ENCODE measurements around the gene CNTNAP5. TPM values are rescaled to one million over a fixed set of nuclear protein-coding genes. Genes with fewer than 3 reads are reported as not detected.

The CNTNAP5 gene
- total RNA-seq, 1 donor from 2014 or later = not detected

DNA sequence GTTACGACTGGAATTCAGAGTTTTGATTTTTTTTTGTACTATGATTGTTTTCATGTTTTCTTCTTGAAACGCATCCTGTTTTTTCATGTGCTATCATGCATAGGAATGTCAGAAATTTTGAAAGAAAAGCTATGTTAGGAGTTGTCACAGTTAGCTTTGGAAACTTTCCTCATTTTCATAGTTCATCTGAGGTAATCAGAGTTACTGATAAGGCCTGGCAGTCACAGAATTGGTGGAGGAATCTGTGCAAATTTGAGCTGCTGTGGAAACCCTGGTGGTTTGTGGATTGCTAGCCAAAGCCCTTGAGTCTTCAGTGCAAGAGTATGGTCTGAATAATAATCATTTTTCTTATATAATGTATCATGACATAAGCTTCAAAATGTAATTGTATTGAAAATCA, 401.0 kb downstream of the CNTNAP5 start:
- DNase-seq (ENCODE audit: low read depth) = no peak

DNA sequence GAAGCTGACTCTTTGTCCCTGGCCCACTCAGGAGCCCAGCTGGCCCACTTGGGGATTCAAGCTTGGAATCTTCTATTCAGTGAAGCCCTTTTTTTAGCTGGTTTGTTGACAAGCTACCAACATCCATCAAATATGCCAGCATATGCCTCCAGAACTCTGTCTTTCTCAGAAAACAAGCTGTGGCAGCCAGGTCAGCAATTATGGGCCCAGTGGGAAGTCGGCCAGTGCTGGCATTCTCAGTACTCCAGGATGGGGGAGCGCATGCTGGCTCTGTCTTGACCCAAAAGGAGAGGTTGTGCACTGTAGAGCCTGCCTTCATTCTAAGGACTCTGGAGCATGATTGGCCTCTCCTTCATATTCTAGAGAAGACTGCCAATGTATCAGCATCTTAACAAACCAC, 401.5 kb downstream of the CNTNAP5 start:
- no peak for DNase-seq (ENCODE audit: low read depth)

DNA sequence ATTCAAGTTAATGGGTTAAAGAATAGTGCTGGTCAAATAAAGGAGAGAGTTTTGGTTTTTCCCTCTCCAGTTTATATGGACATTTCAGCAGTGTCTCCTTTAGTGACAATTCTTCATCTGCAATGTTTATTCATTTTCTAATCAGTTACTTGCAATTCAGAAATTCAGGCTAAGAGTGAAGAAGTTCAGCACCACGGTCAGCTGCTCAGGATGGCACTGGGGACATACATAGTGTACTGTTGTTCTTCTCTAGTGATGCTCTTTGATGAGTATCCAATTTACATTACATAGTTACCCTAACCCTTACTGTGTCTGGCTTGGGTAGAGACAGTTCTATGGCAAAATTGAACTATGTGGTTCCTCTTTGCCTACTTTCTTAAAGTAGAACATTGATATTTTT, 412.7 kb downstream of the CNTNAP5 start:
- DNase-seq (ENCODE audit: low read depth) = no peak

DNA sequence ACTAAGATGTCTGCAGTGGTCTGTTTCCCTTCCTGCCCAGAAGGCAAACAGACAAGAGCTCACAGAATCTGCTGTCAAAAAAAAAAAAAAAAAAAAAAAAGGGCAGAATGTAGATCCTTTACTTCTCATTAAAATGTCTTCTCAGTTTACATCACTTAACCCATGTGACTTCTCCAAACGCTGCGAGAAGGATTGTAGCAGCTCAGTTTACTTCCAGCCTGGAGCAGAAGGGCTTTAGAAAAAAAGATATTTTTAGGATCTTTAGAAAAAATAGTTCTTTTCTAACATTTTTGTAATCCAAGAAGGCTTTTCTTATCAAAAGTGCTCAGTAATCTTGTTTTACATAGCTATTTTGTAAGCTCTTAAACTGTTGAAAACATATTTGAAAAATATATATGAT, 425.4 kb downstream of the CNTNAP5 start:
- DNase-seq (ENCODE audit: low read depth) = no peak

DNA sequence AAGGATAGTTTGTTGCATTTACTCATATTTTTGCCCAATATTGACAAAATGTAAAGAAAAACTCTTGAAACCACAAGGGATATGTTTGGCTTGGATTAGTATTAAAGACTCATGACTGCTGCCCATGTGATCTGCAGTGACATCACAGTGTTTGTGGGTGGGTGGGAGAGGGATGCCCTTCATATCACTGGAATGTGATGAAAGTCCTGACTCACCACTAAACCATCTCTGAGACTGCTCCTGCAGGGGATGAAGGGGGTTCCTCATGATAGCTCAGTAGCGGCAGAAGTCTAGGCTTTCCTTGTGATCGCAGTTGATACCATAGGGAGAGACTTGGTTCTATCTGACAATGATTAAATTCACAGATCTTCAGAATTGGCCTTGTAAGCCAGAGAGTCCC, 451.2 kb downstream of the CNTNAP5 start:
- no peak for DNase-seq (ENCODE audit: low read depth)

DNA sequence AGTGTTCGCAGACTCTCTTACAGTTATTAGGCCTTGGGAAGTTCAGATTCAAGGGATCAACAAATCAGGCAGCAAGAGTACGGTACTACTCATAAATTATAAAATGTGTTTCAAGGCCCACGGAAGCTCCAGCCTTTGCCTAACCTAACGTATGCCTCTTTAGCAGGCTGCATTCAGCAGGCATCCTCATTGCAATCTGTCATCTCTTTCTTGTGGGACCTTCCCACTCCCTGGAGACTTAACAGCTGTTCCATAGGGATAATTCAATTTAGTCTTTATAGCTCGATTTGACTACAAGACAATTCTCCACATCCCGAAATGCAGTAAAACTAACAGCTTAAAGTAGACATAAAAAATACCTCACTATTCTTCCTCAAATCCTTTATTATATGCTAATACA, 453.7 kb downstream of the CNTNAP5 start:
- DNase-seq (ENCODE audit: low read depth) = no peak

DNA sequence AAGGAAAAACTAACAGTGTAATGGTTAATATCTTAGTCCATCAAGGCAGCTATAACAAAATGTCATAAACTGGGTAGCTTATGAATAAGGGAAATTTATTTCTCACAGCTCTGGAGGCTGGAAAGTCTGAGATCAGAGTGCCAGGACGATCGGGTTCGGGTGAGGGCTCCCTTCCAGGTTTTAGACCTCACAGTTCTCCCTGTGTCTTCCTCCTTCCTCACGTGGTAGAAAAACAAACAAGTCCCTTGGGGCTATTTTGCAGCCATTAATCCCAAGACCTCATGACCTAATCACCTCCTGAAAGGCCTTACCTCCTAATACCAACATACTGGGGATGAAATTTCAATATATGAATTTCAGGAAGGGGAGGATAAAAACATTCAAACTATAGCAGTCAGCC, 455.9 kb downstream of the CNTNAP5 start:
- no peak for DNase-seq (ENCODE audit: low read depth)

DNA sequence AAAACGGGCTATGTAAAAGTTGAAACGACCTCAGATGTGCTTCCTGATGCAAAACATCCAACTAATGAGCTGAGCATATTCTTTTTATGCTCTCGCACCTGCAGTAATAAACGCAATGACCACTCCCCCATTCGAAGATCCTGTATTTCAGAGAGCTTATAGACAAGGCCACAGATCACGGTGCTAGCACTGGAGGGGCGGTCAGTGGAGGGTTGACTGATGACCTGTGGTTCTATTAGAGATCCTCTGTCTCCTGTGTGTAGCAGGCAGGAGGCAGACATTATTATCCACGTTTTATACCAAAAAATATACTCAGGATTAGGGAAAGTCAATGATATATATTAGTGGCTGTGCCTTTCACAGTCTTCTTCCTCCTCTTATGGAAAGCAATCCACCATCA, 457.0 kb downstream of the CNTNAP5 start:
- DNase-seq (ENCODE audit: low read depth) = no peak

DNA sequence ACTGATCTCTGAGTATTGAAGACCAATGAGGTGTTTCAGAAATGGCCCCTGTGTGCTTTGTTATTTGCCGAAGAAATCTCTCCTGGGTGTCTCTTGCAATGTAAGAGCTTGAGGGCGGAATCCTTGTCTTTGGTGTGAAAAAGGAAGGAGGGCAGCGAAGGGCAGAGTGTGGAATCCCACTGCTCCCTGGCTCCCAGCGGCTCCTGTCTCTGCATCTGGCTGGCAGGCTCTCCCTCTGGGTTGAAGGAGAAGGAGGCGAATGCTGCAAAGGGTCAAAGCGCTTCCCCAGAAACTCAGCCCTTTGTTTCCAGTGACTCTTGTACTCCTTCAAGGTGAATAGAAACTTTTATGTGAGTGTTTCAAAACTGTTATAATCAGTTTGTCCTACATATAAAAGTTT, 457.5 kb downstream of the CNTNAP5 start:
- DNase-seq (ENCODE audit: low read depth) = no peak

DNA sequence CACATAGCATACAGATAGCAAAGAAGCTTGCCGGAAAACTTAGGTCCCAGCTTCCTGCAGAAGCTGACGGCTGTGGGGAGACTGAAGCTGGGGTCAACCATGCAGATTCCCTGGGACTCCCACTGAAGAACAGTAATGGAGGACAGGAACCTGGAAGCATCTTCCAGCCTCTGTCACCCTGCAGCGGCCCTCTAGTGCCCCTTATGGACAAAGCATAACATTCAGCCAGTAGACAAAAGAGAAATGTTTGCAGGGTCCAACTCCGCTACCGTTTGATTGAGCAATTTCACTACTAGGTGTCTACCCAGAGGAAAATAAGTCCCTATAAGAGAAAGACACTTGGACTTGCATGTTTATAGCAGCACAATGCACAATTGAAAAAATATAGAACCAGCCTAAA, 460.6 kb downstream of the CNTNAP5 start:
- no peak for DNase-seq (ENCODE audit: low read depth)

DNA sequence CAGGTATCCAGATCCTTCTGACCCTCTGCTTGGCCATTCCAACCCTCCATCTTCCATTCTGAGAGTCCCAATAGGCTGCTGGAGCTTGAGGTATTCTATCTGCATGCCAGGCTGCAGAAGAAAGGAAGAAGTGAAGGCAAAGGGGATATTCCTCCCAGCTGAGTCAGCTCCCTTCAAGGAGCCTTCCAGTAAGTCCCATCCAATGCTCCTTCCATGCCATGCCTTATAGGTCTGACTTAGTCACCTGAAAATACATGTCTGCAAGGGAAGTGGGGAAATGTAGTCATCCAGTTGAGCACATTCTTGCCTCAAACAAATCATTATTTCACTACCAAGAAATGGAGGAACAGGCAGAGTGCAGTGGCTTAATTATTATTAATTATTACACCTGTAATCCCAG, 464.6 kb downstream of the CNTNAP5 start:
- DNase-seq (ENCODE audit: low read depth) = no peak

DNA sequence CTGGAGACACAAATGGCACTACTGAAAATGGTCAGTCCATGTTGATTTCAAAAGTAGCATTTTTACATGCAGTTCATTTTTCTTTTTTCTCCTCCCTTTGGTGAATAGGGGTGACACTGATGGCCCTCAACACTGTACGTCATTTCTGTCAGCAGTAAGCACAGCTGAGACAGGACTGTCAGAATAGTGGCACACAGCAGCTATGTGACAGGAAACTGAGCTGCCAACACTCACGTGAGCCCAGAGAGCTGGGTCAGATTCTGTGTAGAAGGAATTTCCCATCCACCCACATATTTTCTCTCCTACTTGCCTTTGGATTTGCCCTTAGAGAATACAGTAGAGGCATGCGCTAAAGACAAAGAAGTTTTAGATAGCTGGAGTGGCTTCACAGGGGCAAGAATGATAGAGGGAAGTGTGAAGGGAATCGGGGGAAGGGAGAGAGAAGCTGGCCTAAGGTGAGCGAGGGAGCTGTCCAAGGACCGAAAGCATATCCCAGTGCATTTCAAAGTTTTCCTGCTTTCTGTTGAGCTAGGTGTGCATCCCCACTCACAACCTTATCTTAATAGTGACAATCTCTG, 476.6 kb downstream of the CNTNAP5 start:
- DNase-seq (ENCODE audit: low read depth) = no peak

DNA sequence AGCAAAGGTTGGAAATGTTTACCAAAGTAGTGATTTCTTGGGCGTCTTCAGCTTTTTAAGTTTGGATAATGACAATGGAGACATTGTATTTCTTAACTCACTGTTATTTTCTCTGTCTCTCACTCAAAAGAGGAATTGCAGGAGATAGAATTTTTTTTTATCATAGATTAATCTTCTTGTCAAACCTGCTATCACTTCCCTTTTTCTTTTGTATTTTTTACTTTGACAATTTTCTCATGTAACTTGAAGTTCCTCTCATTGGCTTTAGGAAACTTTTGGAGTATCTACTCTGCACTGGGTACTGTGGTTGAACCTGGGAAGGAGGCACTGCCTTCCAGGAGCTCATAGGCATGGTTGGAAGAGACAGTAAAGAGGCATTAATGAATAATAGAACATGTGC, 489.1 kb downstream of the CNTNAP5 start:
- no peak for DNase-seq (ENCODE audit: low read depth)

DNA sequence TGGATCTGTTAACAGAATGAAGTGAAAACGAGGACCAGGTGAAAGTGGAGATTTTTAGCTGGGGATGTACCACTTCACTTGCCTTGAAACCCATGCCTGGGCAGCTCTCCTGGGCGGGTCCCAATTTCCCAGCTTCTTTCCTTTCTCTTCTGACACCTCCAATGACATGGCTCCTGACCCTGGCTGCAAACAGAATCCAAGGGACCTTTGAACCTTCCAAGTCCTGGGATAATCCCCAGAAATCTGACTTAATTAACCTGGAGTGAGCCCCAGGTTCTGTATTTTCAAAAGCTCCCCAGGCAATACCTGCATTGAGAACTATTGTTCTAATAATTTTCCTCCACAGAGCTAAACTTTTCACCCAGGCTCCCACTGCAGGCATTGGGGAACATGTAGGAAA, 495.9 kb downstream of the CNTNAP5 start:
- no peak for DNase-seq (ENCODE audit: low read depth)

DNA sequence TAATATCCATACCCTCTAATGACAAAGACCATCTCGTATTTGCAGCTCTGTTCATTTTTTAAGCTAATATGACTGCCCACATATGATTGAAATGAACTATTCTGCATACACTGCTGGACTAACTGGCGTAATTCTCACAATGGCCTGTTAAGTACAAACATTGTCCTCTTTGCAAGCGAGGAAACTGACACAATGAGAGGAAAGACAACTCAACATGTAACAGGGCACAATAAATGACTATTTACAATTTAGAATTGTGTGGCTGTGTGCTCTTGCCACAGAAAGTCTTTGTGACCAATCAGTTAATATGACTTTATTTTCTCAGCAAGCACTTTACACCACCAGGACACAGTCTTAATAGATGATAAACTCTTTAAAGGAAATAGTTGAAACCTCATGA, 498.0 kb downstream of the CNTNAP5 start:
- no peak for DNase-seq (ENCODE audit: low read depth)

DNA sequence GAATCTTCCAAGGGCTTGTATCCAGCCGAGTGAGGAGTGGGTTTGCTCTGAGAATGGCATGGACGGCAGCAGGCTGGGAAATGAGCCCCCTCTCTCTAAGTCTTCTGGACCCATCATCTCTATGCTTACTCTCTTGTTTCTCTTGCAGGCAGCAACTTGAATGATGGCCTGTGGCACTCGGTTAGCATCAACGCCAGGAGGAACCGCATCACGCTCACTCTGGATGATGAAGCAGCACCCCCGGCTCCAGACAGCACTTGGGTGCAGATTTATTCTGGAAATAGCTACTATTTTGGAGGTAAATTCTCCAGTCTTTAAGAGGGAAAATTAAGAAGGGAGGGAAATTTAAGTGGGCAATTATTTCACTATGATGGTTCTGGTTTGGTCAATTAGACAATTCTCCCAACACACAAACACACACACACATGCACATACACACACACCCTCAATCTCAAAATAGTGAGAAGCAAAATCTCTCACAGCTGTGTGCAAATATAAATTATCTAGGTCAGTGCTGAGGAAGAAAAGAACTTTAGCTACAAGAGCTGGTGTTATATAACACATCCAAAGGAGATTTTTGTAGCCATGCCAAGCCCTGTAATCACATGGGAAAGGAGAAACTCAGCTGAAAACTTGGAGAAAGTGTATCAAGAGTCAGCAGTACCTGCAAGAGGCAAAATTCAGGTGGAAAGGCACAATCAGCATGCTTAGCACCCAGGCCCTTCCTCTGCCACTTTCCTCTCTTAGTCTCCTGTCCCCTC, 499.2 kb downstream of the CNTNAP5 start:
- no peak for DNase-seq (ENCODE audit: low read depth)

DNA sequence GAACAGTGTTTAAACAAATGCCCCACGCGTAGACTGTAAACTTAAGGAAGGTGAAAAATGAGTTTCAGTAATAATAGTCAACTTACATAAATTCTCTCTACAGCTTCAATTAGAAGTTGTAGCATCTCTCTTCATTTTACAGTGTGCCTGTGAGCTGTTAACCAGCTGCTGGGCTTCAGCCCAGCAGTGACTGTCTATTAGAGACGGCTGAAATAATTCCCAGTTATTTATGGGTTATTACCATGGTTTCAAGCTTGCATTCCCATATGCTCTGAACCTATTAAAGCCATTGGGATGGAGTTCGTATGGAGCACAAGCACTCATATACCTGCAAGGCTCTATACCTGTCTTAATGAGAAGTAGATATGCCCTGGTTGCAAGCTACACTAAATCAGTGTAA, 501.1 kb downstream of the CNTNAP5 start:
- DNase-seq (ENCODE audit: low read depth) = no peak

DNA sequence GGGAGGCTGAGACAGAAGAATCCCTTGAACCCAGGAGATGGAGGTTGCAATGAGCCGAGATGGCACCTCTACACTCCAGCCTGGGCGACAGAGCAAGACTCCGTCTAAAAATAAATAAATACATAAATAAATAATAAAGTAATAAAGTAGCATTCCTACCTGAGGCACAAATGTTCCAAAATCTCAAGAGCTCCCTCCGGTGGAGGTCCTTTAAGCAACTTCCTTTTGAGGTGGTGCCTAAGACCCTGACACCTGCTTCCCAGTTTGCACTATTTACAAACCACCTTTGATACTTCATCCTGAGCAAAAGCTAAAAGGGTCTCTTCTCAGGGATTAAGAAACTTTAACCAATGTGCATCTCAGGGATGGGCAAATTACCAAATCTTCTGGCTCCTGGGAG, 505.1 kb downstream of the CNTNAP5 start:
- no peak for DNase-seq (ENCODE audit: low read depth)

DNA sequence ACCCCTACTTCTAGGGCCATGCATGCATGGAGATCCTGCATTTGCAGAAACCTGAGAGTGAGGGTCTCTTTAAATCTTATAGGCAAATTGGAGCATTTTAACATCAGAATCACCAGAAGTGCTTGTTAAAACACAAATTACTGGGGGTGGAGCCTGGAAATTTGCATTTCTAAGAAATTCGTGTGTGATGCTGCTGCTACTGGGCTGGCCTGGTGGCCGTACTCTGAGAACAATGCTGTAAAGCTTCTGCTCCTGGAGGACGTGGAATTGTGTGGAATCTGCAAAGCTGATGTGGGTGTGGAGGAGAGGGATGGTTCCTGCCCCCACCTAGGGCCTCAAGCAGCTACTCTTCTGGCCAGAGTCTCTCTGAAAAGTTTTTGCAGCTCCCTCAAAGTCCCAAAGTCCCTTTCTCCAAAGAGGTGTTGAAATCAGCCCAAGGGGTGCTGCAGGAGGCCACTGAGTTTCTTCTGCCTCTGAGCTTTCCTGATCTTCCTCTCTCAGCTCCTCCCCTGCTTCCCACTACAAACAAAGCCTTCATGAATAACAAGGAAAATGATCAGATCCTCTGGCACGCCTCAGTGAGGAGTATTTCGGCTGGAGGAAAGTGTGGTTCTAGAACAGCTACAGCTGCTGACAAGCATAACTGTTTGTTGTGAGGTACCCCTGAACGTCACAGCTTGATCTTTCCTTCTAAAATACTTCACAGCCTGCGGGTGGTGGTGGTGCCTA, 508.3 kb downstream of the CNTNAP5 start:
- no peak for DNase-seq (ENCODE audit: low read depth)

DNA sequence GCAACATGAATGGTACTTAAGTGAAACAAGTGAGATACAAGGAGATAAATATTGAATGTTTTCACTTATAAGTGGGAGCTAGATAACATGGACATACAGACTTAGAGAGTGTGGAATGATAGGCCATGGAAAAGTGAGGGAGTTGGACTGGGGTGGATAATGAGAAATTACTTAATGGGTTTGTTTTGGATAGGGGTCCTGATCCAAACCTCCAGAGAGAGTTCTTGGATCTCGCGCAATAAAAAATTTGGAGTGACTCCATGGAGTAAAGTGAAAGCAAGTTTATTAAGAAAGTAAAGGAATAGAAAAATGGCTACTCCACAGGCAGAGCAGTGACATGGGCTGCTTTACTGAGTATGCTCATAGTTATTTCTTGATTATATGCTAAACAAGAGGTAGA, 508.9 kb downstream of the CNTNAP5 start:
- no peak for DNase-seq (ENCODE audit: low read depth)

DNA sequence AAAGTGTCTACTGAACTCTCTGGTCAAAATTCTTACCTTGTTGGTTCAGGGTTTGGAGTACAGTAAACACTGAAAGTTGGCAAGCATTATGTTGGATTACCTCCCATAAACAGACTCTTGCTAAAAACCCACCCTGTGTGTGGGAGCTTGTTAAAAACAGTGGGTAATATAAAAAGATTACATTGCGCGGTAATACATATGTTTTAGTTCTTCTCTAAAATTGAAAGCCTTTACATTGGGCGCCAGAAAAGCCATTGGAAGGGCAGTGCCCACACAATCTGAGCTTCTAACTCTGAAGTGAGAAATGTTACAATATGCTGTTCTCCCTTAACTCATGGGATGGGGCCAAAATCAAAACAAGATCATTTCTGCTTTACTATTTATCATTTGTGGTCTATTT, 510.7 kb downstream of the CNTNAP5 start:
- DNase-seq (ENCODE audit: low read depth) = no peak

DNA sequence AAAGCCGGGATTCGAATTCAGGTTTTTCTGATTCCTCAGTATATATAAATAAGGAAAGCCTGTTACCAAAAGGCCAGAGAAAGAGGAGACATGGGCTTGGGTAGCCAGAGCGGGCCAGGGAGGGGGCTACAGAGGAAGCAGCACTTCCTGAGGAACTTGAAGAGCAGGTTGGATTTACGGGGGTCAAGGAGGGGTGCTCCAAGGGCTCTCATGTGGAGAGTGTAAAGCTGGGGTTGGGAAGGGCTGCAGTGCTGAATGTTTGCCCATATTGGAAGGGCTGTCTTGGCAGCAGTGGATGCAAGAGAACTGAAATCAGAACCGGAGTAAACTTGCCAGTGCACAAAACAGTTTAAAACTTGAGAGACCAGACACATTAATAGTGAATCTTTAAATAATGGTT, 511.5 kb downstream of the CNTNAP5 start:
- DNase-seq (ENCODE audit: low read depth) = no peak

DNA sequence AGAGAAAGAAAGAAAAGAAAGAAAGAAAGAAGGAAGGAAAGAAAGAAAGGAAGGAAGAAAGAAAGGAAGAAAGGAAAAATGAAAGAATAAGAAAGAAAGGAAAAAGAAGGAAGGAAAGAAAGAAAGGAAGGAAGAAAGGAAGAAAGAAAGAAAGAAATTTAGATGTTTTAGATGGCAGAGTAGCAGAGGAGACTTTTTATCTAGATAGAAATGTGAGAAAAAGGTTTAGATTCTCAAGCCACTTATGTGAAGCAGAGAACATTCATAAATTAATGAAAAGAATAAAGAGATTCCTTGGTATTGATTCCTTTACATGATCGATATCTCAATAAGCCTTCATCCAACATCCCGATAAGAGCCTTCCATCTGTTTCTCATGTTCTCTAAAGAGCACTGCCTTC, 513.5 kb downstream of the CNTNAP5 start:
- no peak for DNase-seq (ENCODE audit: low read depth)

Data from myocyte (in vitro differentiated cells).